Liver (tissue), 9 donors: ENCODE results near the gene FNDC10. TPM values are rescaled to one million over a fixed set of nuclear protein-coding genes. Genes with fewer than 3 reads are reported as not detected.

ENCODE experiments used
- DNase-seq: peaks from one replicate; pipeline ENCODE4 v3.0.0-alpha.2; 2017; ENCODE audit warnings: low spot score
- H3K27ac ChIP-seq, 2 donors: one replicate each; pipeline ENCODE4 v1.7.0; 2013; ENCODE audit warnings: inconsistent platforms in 2 of 2, low read length in 2 of 2, control low read depth in 1 of 2, low read depth in 1 of 2, mild to moderate bottlenecking in 1 of 2
- H3K27me3 ChIP-seq, 4 donors: one replicate each; pipeline versions ENCODE4 v1.6.1 to v1.7.0; 2013; ENCODE audit warnings: low read length in 3 of 4, inconsistent platforms in 1 of 4, mild to moderate bottlenecking in 1 of 4, moderate library complexity in 1 of 4; ENCODE audit not compliant: control insufficient read depth in 4 of 4, insufficient read depth in 4 of 4
- H3K36me3 ChIP-seq, 4 donors: one replicate each; pipeline versions ENCODE4 v1.6.1 to v1.7.0; 2013; ENCODE audit warnings: low read length in 3 of 4, mild to moderate bottlenecking in 3 of 4, low read depth in 1 of 4, moderate library complexity in 1 of 4; ENCODE audit not compliant: control insufficient read depth in 4 of 4, insufficient read depth in 3 of 4
- H3K4me1 ChIP-seq, 4 donors: one replicate each; pipeline versions ENCODE4 v1.6.1 to v1.7.0; 2013; ENCODE audit warnings: low read length in 3 of 4, mild to moderate bottlenecking in 3 of 4, moderate library complexity in 1 of 4; ENCODE audit not compliant: control insufficient read depth in 4 of 4, insufficient read depth in 4 of 4
- H3K4me3 ChIP-seq, 3 donors: one replicate each; pipeline versions ENCODE4 v1.6.1 to v1.7.0; 2013; ENCODE audit warnings: low read length in 3 of 3, control low read depth in 1 of 3, low read depth in 1 of 3, mild to moderate bottlenecking in 1 of 3
- H3K9ac ChIP-seq, 2 donors: one replicate each; pipeline ENCODE4 v1.7.0; 2013; ENCODE audit warnings: low read length in 2 of 2, mild to moderate bottlenecking in 2 of 2, moderate library complexity in 2 of 2, control low read depth in 1 of 2, low read depth in 1 of 2
- H3K9me3 ChIP-seq, 4 donors: one replicate each; pipeline versions ENCODE4 v1.6.1 to v1.7.0; 2013; ENCODE audit warnings: low read length in 3 of 4; ENCODE audit not compliant: control insufficient read depth in 4 of 4
- EGR1 ChIP-seq, 2 donors: IDR thresholded peaks; 2 replicates each; pipeline ENCODE4 v1.6.1; 2016 to 2018; ENCODE audit warnings: antibody characterized with exemption in 2 of 2, low read depth in 2 of 2
- FOXA1 ChIP-seq: IDR thresholded peaks from 2 replicates; pipeline ENCODE4 v1.6.1; 2016; ENCODE audit warnings: antibody characterized with exemption
- FOXA2 ChIP-seq: IDR thresholded peaks from 2 replicates; pipeline ENCODE4 v1.6.1; 2016; ENCODE audit warnings: antibody characterized with exemption
- GABPA ChIP-seq, 2 donors: IDR thresholded peaks in 1 of 2; conservative IDR thresholded peaks in 1 of 2; 2 replicates each; pipeline ENCODE4 v1.6.1; 2016; ENCODE audit warnings: antibody characterized with exemption in 2 of 2, mild to moderate bottlenecking in 1 of 2, moderate library complexity in 1 of 2
- HNF4A ChIP-seq, 2 donors: conservative IDR thresholded peaks; 2 replicates each; pipeline ENCODE4 v1.6.1; 2016; ENCODE audit warnings: antibody characterized with exemption in 2 of 2, mild to moderate bottlenecking in 2 of 2
- HNF4G ChIP-seq: IDR thresholded peaks from 2 replicates; pipeline ENCODE4 v1.6.1; 2016; ENCODE audit warnings: antibody characterized with exemption
- JUND ChIP-seq, 2 donors: IDR thresholded peaks; 2 replicates each; pipeline ENCODE4 v1.6.1; 2016; ENCODE audit warnings: antibody characterized with exemption in 2 of 2
- NR2F2 ChIP-seq: IDR thresholded peaks from 2 replicates; pipeline ENCODE4 v1.6.1; 2016; ENCODE audit warnings: antibody characterized with exemption
- RAD21 ChIP-seq, 2 donors: IDR thresholded peaks; 2 replicates each; pipeline ENCODE4 v1.6.1; 2016; ENCODE audit warnings: antibody characterized with exemption in 2 of 2, mild to moderate bottlenecking in 2 of 2
- RXRA ChIP-seq, 2 donors: IDR thresholded peaks; 2 replicates each; pipeline ENCODE4 v1.6.1; 2017 to 2018; ENCODE audit warnings: antibody characterized with exemption in 2 of 2, mild to moderate bottlenecking in 1 of 2
- SP1 ChIP-seq: IDR thresholded peaks from 2 replicates; pipeline ENCODE4 v1.6.1; 2018; ENCODE audit warnings: antibody characterized with exemption, mild to moderate bottlenecking
- TAF1 ChIP-seq: conservative IDR thresholded peaks from 2 replicates; pipeline ENCODE4 v1.6.1; 2016; ENCODE audit warnings: antibody characterized with exemption, mild to moderate bottlenecking
- YY1 ChIP-seq: IDR thresholded peaks from 2 replicates; pipeline ENCODE4 v1.6.1; 2016; ENCODE audit warnings: antibody characterized with exemption, mild to moderate bottlenecking
- WGBS: extraction: QIAGEN DNeasy Blood & Tissue Kit; methylation state at CpG from one replicate; pipeline ENCODE4 v1.1.7; 2013; 5-methylcytosine and 5-hydroxymethylcytosine counted together
- polyA plus RNA-seq, 2 donors: library from polyadenylated mRNA; stranded (reverse) in 1 of 2; unstranded in 1 of 2; fragments of 200-250 nt in 1 of 2; fragments of >200 nt in 1 of 2; fragmentation: Nextera tagmentation in 1 of 2; extraction: Ambion mirVana in 1 of 2; gene quantifications; one replicate each; pipeline versions ENCODE4 v1.2.1 to v1.2.3, GENCODE V29; 2013 to 2015
- total RNA-seq, 2 donors: library from RNA; depleted of rRNA; stranded (reverse); fragments of >200 nt; gene quantifications; one replicate each; pipeline ENCODE4 v1.2.3, GENCODE V29; 2014
- TF ChIP-seq, protein P1 (sequence below): IDR thresholded peaks from 2 replicates; pipeline ENCODE4 v1.6.1; 2016; ENCODE audit warnings: antibody characterized with exemption
- TF ChIP-seq, protein P2 (sequence below): IDR thresholded peaks from 2 replicates; pipeline ENCODE4 v1.6.1; 2016; ENCODE audit warnings: antibody characterized with exemption
- TF ChIP-seq, protein P3 (sequence below): fragments of 150-350 bp; IDR thresholded peaks from 2 replicates; pipeline ENCODE4 v1.5.1; 2017; ENCODE audit warnings: improper control_type of control experiment, low read depth, low read length; ENCODE audit not compliant: missing input control
- TF ChIP-seq, protein P4 (sequence below): IDR thresholded peaks from 2 replicates; pipeline ENCODE4 v1.6.1; 2016; ENCODE audit warnings: antibody characterized with exemption, mild to moderate bottlenecking
- TF ChIP-seq, protein P5 (sequence below): IDR thresholded peaks from 2 replicates; pipeline ENCODE4 v1.6.1; 2016; ENCODE audit warnings: antibody characterized with exemption
- donor health status: healthy.
- donor health status: healthy.
- donor health status: healthy.
- donor health status: healthy.
- donor health status: healthy.

FNDC10 gene
- total and polyA plus RNA-seq, 4 donors, result 0.08 to 0.58 (median 0.25) TPM

DNA sequence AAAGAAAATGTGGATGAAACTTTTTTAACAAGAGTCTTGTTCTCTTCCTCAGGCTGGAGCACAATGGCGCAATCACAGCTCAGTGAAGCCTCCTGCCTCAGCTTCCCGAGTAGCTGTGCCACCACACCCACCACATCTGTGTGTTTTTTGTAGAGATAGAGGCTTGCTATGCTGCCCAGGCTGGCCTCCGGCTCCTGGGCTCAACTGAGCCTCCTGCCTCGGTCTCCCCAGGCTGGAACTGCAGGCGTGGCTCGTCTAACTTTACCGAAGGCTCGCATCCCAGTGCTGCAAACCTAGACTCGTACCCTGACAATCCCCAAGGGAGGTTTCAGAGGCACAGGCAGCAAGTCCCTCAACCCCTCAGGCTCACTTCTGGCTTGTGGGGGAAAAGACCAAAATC is 39.8 kb downstream of the FNDC10 start:
- Histone ChIP-seq H3K4me3 (no peak overlapping the region), H3K27me3 (no peaks in the 10 kb centered on the region), H3K4me1 (peaks cover 0 to 19% (median 12%) of the 10 kb centered on the region in 4 donors), H3K9ac (no peak overlapping the region), H3K9me3 (no peaks in the 10 kb centered on the region), H3K36me3 (peaks cover 20 to 24% (median 22%) of the 10 kb centered on the region in 4 donors), H3K27ac (no peak overlapping the region)
- WGBS, result 94% methylated on average over 9 of the region's 9 CpGs
- TF ChIP-seq TAF1 (no peak), RAD21 (IDR thresholded peaks at IDR 0.05) (no peak), GABPA (IDR thresholded peaks at IDR 0.05 in 1 of 2, conservative IDR thresholded peaks at IDR 0.05 in 1 of 2) (no peak), YY1 (no peak), NR2F2 (no peak), FOXA1 (no peak), SP1 (no peak), HNF4G (no peak), HNF4A (conservative IDR thresholded peaks at IDR 0.05) (no peak), FOXA2 (no peak)
- TF ChIP-seq, protein P1, sequence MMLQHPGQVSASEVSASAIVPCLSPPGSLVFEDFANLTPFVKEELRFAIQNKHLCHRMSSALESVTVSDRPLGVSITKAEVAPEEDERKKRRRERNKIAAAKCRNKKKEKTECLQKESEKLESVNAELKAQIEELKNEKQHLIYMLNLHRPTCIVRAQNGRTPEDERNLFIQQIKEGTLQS, result no peak
- TF ChIP-seq, protein P2, sequence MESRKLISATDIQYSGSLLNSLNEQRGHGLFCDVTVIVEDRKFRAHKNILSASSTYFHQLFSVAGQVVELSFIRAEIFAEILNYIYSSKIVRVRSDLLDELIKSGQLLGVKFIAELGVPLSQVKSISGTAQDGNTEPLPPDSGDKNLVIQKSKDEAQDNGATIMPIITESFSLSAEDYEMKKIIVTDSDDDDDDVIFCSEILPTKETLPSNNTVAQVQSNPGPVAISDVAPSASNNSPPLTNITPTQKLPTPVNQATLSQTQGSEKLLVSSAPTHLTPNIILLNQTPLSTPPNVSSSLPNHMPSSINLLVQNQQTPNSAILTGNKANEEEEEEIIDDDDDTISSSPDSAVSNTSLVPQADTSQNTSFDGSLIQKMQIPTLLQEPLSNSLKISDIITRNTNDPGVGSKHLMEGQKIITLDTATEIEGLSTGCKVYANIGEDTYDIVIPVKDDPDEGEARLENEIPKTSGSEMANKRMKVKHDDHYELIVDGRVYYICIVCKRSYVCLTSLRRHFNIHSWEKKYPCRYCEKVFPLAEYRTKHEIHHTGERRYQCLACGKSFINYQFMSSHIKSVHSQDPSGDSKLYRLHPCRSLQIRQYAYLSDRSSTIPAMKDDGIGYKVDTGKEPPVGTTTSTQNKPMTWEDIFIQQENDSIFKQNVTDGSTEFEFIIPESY, result no peak
- DNase-seq, result no peak

DNA sequence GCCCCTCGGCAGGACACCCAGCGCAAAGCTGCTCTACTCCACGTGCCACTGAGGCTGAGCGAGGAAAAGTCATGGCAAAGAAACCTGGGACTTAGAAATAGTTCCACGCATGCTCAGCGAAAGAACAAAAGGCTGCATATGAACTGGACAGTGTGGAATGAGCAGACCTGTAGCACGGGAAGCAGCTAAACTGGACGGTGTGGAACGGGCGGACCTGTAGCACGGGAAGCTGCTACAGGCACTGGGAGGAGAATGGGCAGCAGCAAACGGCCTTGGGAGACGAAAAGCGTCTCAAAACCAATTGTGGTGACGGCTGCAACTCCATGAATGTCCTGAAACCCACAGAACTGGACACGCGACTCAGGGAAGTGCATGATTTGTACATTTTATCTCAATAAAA is 40.9 kb downstream of the FNDC10 start:
- Histone ChIP-seq H3K36me3 (peaks cover 14 to 21% (median 17%) of the 10 kb centered on the region in 4 donors), H3K9ac (no peak overlapping the region), H3K27me3 (no peaks in the 10 kb centered on the region), H3K27ac (no peak overlapping the region), H3K4me3 (no peak overlapping the region), H3K4me1 (peaks cover 0 to 17% (median 9%) of the 10 kb centered on the region in 4 donors), H3K9me3 (no peaks in the 10 kb centered on the region)
- DNase-seq, result no peak
- no peak for TF ChIP-seq TAF1
- TF ChIP-seq, protein P3, sequence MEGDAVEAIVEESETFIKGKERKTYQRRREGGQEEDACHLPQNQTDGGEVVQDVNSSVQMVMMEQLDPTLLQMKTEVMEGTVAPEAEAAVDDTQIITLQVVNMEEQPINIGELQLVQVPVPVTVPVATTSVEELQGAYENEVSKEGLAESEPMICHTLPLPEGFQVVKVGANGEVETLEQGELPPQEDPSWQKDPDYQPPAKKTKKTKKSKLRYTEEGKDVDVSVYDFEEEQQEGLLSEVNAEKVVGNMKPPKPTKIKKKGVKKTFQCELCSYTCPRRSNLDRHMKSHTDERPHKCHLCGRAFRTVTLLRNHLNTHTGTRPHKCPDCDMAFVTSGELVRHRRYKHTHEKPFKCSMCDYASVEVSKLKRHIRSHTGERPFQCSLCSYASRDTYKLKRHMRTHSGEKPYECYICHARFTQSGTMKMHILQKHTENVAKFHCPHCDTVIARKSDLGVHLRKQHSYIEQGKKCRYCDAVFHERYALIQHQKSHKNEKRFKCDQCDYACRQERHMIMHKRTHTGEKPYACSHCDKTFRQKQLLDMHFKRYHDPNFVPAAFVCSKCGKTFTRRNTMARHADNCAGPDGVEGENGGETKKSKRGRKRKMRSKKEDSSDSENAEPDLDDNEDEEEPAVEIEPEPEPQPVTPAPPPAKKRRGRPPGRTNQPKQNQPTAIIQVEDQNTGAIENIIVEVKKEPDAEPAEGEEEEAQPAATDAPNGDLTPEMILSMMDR, result no peak
- TF ChIP-seq FOXA1, result no peak
- TF ChIP-seq JUND (IDR thresholded peaks at IDR 0.05), result no peak
- no peak for TF ChIP-seq HNF4A (conservative IDR thresholded peaks at IDR 0.05)
- TF ChIP-seq EGR1 (IDR thresholded peaks at IDR 0.05; ENCODE audit: low read depth in 2 of 2), result no peak
- TF ChIP-seq HNF4G, result no peak
- no peak for TF ChIP-seq FOXA2
- TF ChIP-seq YY1, result no peak
- TF ChIP-seq NR2F2, result no peak
- TF ChIP-seq, protein P2, result no peak
- TF ChIP-seq, protein P4, sequence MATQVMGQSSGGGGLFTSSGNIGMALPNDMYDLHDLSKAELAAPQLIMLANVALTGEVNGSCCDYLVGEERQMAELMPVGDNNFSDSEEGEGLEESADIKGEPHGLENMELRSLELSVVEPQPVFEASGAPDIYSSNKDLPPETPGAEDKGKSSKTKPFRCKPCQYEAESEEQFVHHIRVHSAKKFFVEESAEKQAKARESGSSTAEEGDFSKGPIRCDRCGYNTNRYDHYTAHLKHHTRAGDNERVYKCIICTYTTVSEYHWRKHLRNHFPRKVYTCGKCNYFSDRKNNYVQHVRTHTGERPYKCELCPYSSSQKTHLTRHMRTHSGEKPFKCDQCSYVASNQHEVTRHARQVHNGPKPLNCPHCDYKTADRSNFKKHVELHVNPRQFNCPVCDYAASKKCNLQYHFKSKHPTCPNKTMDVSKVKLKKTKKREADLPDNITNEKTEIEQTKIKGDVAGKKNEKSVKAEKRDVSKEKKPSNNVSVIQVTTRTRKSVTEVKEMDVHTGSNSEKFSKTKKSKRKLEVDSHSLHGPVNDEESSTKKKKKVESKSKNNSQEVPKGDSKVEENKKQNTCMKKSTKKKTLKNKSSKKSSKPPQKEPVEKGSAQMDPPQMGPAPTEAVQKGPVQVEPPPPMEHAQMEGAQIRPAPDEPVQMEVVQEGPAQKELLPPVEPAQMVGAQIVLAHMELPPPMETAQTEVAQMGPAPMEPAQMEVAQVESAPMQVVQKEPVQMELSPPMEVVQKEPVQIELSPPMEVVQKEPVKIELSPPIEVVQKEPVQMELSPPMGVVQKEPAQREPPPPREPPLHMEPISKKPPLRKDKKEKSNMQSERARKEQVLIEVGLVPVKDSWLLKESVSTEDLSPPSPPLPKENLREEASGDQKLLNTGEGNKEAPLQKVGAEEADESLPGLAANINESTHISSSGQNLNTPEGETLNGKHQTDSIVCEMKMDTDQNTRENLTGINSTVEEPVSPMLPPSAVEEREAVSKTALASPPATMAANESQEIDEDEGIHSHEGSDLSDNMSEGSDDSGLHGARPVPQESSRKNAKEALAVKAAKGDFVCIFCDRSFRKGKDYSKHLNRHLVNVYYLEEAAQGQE, result no peak
- TF ChIP-seq SP1, result no peak
- TF ChIP-seq, protein P5, sequence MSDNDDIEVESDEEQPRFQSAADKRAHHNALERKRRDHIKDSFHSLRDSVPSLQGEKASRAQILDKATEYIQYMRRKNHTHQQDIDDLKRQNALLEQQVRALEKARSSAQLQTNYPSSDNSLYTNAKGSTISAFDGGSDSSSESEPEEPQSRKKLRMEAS, result no peak
- TF ChIP-seq RAD21 (IDR thresholded peaks at IDR 0.05), result no peak
- no peak for TF ChIP-seq RXRA (IDR thresholded peaks at IDR 0.05)
- TF ChIP-seq, protein P1, result no peak
- 94% methylated on average over 17 of the region's 17 CpGs for WGBS
